OCI-LY1 (cell line): ENCODE results near the gene NETO2.

ENCODE experiments used
- H2AFZ ChIP-seq: fragments of 200-600 bp; sonication (generic), shearing (Covaris generic); 2 replicates; pipeline ENCODE4 v1.6.0; 2014; ENCODE audit warnings: antibody characterized with exemption, mild to moderate bottlenecking, low read length
- H3F3A ChIP-seq: fragments of 200-600 bp; sonication (generic), shearing (Covaris generic); 2 replicates; pipeline ENCODE4 v1.6.0; 2014; ENCODE audit warnings: mild to moderate bottlenecking, antibody characterized with exemption, low read length, moderate library complexity; ENCODE audit not compliant: insufficient read depth
- H3K27ac ChIP-seq: fragments of 200-600 bp; sonication (generic); 2 replicates; pipeline ENCODE4 v1.5.1; 2014; ENCODE audit warnings: low read length, mixed run types, mild to moderate bottlenecking, low read depth; ENCODE audit not compliant: poor library complexity, severe bottlenecking
- H3K27me3 ChIP-seq: fragments of 200-600 bp; sonication (generic); 2 replicates; pipeline ENCODE4 v1.6.0; 2014; ENCODE audit warnings: antibody characterized with exemption, mild to moderate bottlenecking, low read length, moderate library complexity; ENCODE audit not compliant: insufficient read depth
- H3K36me3 ChIP-seq: fragments of 200-600 bp; sonication (generic); 2 replicates; pipeline ENCODE4 v1.6.1; 2014; ENCODE audit warnings: mild to moderate bottlenecking, antibody characterized with exemption, low read length, moderate library complexity, mixed read lengths; ENCODE audit not compliant: insufficient read depth
- H3K4me1 ChIP-seq: fragments of 200-600 bp; sonication (generic); 2 replicates; pipeline ENCODE4 v1.5.1; 2014; ENCODE audit warnings: mild to moderate bottlenecking, low read length, moderate library complexity; ENCODE audit not compliant: insufficient read depth, severe bottlenecking
- H3K4me2 ChIP-seq: fragments of 200-600 bp; sonication (generic), shearing (Covaris generic); 2 replicates; pipeline ENCODE4 v1.6.1; 2014; ENCODE audit warnings: low read length
- H3K4me3 ChIP-seq: fragments of 200-600 bp; sonication (generic); 2 replicates; pipeline ENCODE4 v1.5.1; 2014; ENCODE audit warnings: low read length, low read depth, mild to moderate bottlenecking, mixed read lengths; ENCODE audit not compliant: poor library complexity, severe bottlenecking
- H3K79me2 ChIP-seq: fragments of 200-600 bp; shearing (Covaris generic); 2 replicates; pipeline ENCODE4 v1.6.1; 2016; ENCODE audit warnings: mixed run types, low read length, mixed read lengths; ENCODE audit not compliant: insufficient read depth
- H3K9ac ChIP-seq: fragments of 200-600 bp; sonication (generic), shearing (Covaris generic); 2 replicates; pipeline ENCODE4 v1.6.1; 2014; ENCODE audit warnings: mild to moderate bottlenecking, low read length, mixed read lengths
- H3K9me2 ChIP-seq: fragments of 200-600 bp; sonication (generic), shearing (Covaris generic); 2 replicates; pipeline ENCODE4 v1.6.1; 2014; ENCODE audit warnings: low read depth, mild to moderate bottlenecking, low read length, mixed read lengths
- H3K9me3 ChIP-seq: fragments of 200-600 bp; shearing (Covaris generic); 2 replicates; pipeline ENCODE4 v1.6.1; 2014; ENCODE audit warnings: low read length, mixed read lengths
- H4K20me1 ChIP-seq: fragments of 200-600 bp; sonication (generic), shearing (Covaris generic); 2 replicates; pipeline ENCODE4 v1.6.0; 2016; ENCODE audit warnings: mild to moderate bottlenecking, low read length; ENCODE audit not compliant: insufficient read depth
- EZH2 ChIP-seq: fragments of 200-600 bp; sonication (generic), shearing (Covaris generic); IDR thresholded peaks from 2 replicates; pipeline ENCODE4 v1.8.0; 2017; ENCODE audit warnings: borderline replicate concordance, mixed run types, mild to moderate bottlenecking, antibody characterized with exemption, low read length, moderate library complexity, mixed read lengths
- TF ChIP-seq, protein P1 (sequence below): fragments of 200-600 bp; sonication (generic), shearing (Covaris generic); IDR thresholded peaks from 2 replicates; pipeline ENCODE4 v1.5.1; 2017; ENCODE audit warnings: mild to moderate bottlenecking, antibody characterized with exemption, low read length, moderate library complexity, mixed read lengths

NETO2 gene

DNA sequence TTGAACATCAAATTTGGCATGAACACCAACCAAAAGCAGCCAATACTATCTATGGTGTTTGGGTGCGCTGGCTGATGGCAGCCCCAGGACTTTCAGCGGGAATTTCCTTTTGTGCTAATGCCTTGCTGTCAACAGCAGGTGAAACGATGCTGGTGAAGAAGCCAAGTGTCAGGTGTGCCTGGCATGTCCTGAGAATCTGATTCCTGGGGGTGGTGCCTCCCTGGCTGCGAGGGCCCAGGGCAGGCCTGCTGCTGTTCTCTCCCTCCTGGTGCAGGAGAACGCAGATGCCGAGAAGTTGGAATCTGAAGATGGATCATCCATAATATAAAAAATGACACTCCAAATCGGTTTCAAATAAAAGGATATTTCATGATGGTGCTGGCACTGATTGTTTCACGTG, 108.3 kb downstream of the NETO2 start:
- Histone ChIP-seq H3K4me1 (peaks cover 10% of the 10 kb centered on the region), H3K27ac (no peak overlapping the region), H3K79me2 (no peaks in the 10 kb centered on the region), H3F3A (no peaks in the 10 kb centered on the region), H3K27me3 (no peaks in the 10 kb centered on the region), H3K9ac (no peak overlapping the region), H3K4me3 (no peak overlapping the region), H2AFZ (no peak overlapping the region), H4K20me1 (no peaks in the 10 kb centered on the region), H3K9me2 (no peaks in the 10 kb centered on the region), H3K36me3 (no peaks in the 10 kb centered on the region), H3K4me2 (no peak overlapping the region), H3K9me3 (no peaks in the 10 kb centered on the region)
- TF ChIP-seq, protein P1, sequence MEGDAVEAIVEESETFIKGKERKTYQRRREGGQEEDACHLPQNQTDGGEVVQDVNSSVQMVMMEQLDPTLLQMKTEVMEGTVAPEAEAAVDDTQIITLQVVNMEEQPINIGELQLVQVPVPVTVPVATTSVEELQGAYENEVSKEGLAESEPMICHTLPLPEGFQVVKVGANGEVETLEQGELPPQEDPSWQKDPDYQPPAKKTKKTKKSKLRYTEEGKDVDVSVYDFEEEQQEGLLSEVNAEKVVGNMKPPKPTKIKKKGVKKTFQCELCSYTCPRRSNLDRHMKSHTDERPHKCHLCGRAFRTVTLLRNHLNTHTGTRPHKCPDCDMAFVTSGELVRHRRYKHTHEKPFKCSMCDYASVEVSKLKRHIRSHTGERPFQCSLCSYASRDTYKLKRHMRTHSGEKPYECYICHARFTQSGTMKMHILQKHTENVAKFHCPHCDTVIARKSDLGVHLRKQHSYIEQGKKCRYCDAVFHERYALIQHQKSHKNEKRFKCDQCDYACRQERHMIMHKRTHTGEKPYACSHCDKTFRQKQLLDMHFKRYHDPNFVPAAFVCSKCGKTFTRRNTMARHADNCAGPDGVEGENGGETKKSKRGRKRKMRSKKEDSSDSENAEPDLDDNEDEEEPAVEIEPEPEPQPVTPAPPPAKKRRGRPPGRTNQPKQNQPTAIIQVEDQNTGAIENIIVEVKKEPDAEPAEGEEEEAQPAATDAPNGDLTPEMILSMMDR: no peak
- no peak for TF ChIP-seq EZH2

DNA sequence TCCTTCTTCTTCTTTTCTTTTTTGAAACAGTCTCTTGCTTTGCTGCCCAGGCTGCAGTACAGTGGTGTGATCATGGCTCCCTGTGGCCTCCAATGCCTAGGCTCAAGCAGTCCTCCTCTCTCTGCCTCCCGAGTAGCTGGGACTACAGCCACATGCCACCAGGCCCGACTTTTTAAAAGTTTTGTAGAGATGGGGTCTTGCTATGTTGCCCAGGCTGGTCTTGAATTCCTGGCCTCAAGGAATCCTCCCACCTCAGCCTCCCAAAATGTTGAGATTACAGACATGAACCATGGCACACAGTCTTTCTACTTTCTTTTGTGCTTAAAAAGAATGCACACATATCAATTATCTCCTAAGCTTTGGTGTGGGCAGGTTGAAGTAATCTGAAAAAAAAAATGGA, 109.3 kb downstream of the NETO2 start:
- no peaks in the 10 kb centered on the region for H3K79me2 ChIP-seq
- TF ChIP-seq, protein P1: no peak
- no peak for TF ChIP-seq EZH2
- H4K20me1 ChIP-seq: no peaks in the 10 kb centered on the region
- H3K4me3 ChIP-seq: no peak overlapping the region
- H2AFZ ChIP-seq: no peak overlapping the region
- no peak overlapping the region for H3K9ac ChIP-seq
- no peak overlapping the region for H3K27ac ChIP-seq
- no peak overlapping the region for H3K4me2 ChIP-seq
- peaks cover 10% of the 10 kb centered on the region for H3K4me1 ChIP-seq
- no peaks in the 10 kb centered on the region for H3K36me3 ChIP-seq
- H3K27me3 ChIP-seq: no peaks in the 10 kb centered on the region
- no peaks in the 10 kb centered on the region for H3K9me3 ChIP-seq
- no peaks in the 10 kb centered on the region for H3K9me2 ChIP-seq
- H3F3A ChIP-seq: no peaks in the 10 kb centered on the region

DNA sequence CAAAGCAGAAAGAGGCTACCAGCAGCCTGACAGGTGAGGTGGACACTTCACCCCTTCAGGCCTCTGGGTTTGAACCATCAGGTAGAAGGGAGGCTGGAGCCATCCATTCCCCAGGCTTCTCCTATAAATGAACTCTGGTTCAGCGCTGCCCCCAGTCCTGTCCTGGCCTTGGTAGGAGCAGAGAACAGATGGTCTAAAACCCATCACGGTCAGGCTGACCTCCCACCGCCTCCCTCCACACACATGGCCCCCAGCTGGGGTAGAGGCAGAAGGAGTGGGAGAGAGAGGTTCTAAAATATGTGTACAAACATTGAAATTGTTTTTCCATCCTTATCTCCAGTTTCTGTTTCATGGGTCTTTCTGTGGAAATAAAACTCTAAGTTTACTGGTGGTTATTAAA, 110.6 kb downstream of the NETO2 start:
- Histone ChIP-seq H3K9me3 (no peaks in the 10 kb centered on the region), H4K20me1 (no peaks in the 10 kb centered on the region), H3K79me2 (no peaks in the 10 kb centered on the region), H2AFZ (no peak overlapping the region), H3K4me3 (no peak overlapping the region), H3K27me3 (no peaks in the 10 kb centered on the region), H3K9ac (no peak overlapping the region), H3K9me2 (no peaks in the 10 kb centered on the region), H3F3A (no peaks in the 10 kb centered on the region), H3K36me3 (no peaks in the 10 kb centered on the region), H3K4me2 (no peak overlapping the region), H3K4me1 (peaks cover 7% of the 10 kb centered on the region), H3K27ac (no peak overlapping the region)
- TF ChIP-seq EZH2: no peak
- TF ChIP-seq, protein P1: no peak
